ENCODE measurements around the gene SLFN12L.
"Not testable (repeated sequence)": the region's sequence is repeated elsewhere in the genome, so short reads cannot be mapped to it uniquely, and the experiment has no call there.

The SLFN12L gene

DNA sequence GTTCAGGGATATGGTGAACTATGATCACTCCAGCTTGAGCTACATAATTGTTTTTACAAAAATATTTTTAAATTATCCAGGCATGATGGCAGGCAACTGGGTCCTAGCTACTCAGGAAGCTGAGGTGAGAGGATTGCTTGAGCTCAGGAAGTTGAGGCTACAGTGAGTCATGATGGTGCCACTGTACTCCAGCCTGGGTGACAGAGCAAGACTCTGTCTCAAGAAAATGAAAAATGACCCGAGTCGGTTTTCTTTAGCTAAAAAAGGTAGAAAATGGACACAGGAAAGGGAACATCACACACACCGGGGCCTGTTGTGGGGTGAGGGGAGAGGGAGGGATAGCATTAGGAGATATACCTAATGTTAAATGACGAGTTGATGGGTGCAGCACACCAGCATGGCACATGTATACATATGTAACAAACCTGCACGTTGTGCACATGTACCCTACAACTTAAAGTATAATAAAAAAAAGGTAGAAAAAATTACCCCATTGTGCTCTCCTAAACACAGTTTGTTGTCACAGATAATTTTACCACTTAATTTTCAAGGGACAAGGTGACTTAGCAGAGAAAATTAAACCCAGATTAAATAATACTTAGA, 15.7 kb downstream of the SLFN12L start:
- not testable (repeated sequence) for H3K4me1 ChIP-seq (ENCODE audit: control insufficient read depth, insufficient read depth, low read length); H3K9ac ChIP-seq (ENCODE audit: low read depth, low read length); H3K27ac ChIP-seq (ENCODE audit: low read depth, low read length); H3K27me3 ChIP-seq (ENCODE audit: control insufficient read depth, insufficient read depth, low read length); H3K4me3 ChIP-seq (ENCODE audit: low read depth, low read length); H3K9me3 ChIP-seq (ENCODE audit: control insufficient read depth, insufficient read depth, low read length); H3K36me3 ChIP-seq (ENCODE audit: control insufficient read depth, insufficient read depth, low read length)

DNA sequence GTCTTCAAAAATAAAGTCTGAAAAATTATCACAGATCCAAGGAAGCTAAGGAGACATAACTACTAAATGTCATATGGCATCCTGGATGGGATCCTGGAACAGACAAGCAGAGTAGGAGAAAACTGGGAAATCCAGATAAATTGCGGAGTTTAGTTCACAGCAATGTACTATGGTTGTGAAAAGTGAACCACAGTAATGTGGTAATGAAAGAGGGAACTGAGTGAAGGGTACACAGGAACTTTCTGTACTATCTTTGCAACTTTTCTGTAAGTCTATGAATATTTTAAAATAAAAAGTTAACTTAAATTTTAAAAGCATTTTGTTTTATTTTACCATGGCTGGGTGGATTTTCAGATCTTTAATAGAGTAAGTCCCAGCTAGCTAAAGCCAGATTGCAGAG, 16.3 kb downstream of the SLFN12L start:
- H3K9me3 ChIP-seq (ENCODE audit: control insufficient read depth, insufficient read depth, low read length) = no peaks in the 10 kb centered on the region

DNA sequence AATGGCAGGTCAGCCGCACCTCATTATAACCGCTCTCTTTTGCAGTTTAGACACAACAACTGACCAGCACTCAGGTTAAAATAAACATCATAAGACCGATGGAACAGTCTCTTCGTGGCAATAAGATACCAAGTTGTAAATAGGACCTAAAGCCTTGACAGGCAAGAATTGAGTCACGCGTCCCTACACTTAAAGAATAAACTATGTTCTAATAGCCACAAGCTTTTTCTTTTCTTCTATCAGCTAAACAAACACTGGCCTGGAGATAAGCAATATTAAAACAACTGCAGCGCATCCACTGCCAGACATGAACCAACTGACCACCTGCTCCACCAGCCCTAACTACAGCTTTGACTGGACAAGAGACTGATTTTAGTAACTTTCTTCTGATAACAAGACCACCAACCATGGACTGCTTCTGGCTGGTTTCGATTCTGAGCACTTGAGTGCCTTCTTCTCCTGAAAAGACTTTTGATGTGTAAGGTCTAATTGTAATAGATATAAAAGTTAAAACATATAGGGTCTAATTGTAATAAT, 17.5 kb downstream of the SLFN12L start:
- Histone ChIP-seq H3K4me3 (ENCODE audit: low read depth, low read length) (no peak overlapping the region), H3K36me3 (ENCODE audit: control insufficient read depth, insufficient read depth, low read length) (no peaks in the 10 kb centered on the region), H3K9ac (ENCODE audit: low read depth, low read length) (no peak overlapping the region), H3K27me3 (ENCODE audit: control insufficient read depth, insufficient read depth, low read length) (no peaks in the 10 kb centered on the region), H3K9me3 (ENCODE audit: control insufficient read depth, insufficient read depth, low read length) (no peaks in the 10 kb centered on the region), H3K4me1 (ENCODE audit: control insufficient read depth, insufficient read depth, low read length) (0 out of 2 replicates have a peak, but pooled peaks cover 8% of the 10 kb centered on the region), H3K27ac (ENCODE audit: low read depth, low read length) (no peak overlapping the region)

More for the DNA sequence above, 16.3 kb downstream of the SLFN12L start:
- 0 out of 2 replicates have a peak, but pooled peaks cover 8% of the 10 kb centered on the region for H3K4me1 ChIP-seq (ENCODE audit: control insufficient read depth, insufficient read depth, low read length)
- no peak overlapping the region for H3K27ac ChIP-seq (ENCODE audit: low read depth, low read length)
- H3K36me3 ChIP-seq (ENCODE audit: control insufficient read depth, insufficient read depth, low read length) = no peaks in the 10 kb centered on the region
- no peaks in the 10 kb centered on the region for H3K27me3 ChIP-seq (ENCODE audit: control insufficient read depth, insufficient read depth, low read length)
- no peak overlapping the region for H3K4me3 ChIP-seq (ENCODE audit: low read depth, low read length)
- H3K9ac ChIP-seq (ENCODE audit: low read depth, low read length) = no peak overlapping the region

DNA sequence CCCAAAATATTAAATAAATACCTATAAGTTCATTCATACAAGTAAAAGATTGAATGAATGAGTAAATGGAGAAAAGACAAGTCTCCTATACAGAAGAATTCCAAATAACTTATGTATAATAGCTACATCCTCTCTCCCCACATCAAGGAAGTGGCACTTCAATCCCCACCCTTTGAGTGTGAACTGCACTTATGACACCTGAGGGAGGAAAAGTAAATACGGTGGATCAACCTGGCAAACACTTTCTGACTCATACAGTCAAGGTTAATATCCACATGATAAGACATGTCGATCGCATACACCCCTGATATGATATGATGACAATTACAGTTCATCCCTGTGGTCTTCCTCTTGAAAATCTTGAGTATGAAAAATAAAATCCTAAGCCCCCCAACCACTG, 18.0 kb downstream of the SLFN12L start:
- H3K4me1 ChIP-seq (ENCODE audit: control insufficient read depth, insufficient read depth, low read length) = 0 out of 2 replicates have a peak, but pooled peaks cover 8% of the 10 kb centered on the region
- no peaks in the 10 kb centered on the region for H3K27me3 ChIP-seq (ENCODE audit: control insufficient read depth, insufficient read depth, low read length)
- H3K36me3 ChIP-seq (ENCODE audit: control insufficient read depth, insufficient read depth, low read length) = no peaks in the 10 kb centered on the region
- no peak overlapping the region for H3K4me3 ChIP-seq (ENCODE audit: low read depth, low read length)
- no peak overlapping the region for H3K9ac ChIP-seq (ENCODE audit: low read depth, low read length)
- no peaks in the 10 kb centered on the region for H3K9me3 ChIP-seq (ENCODE audit: control insufficient read depth, insufficient read depth, low read length)
- H3K27ac ChIP-seq (ENCODE audit: low read depth, low read length) = no peak overlapping the region

DNA sequence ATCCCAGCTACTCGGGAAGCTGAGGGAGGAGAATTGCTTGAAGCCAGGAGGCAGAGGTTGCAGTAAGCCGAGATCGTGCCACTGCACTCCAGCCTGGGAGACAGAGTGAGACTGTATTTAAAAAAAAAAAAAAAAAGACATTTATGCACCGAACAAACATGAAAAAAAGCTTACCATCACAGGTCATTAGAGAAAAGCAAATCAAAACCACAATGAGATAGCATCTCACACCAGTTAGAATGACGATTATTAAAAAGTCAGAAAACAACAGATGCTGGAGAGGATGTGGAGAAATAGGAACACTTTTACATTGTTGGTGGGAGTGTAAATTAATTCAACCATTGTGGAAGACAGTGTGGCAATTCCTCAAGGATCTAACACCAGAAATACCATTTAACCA, 19.0 kb downstream of the SLFN12L start:
- not testable (repeated sequence) for H3K27ac ChIP-seq (ENCODE audit: low read depth, low read length); H3K4me3 ChIP-seq (ENCODE audit: low read depth, low read length); H3K27me3 ChIP-seq (ENCODE audit: control insufficient read depth, insufficient read depth, low read length); H3K36me3 ChIP-seq (ENCODE audit: control insufficient read depth, insufficient read depth, low read length); H3K4me1 ChIP-seq (ENCODE audit: control insufficient read depth, insufficient read depth, low read length); H3K9me3 ChIP-seq (ENCODE audit: control insufficient read depth, insufficient read depth, low read length); H3K9ac ChIP-seq (ENCODE audit: low read depth, low read length)

DNA sequence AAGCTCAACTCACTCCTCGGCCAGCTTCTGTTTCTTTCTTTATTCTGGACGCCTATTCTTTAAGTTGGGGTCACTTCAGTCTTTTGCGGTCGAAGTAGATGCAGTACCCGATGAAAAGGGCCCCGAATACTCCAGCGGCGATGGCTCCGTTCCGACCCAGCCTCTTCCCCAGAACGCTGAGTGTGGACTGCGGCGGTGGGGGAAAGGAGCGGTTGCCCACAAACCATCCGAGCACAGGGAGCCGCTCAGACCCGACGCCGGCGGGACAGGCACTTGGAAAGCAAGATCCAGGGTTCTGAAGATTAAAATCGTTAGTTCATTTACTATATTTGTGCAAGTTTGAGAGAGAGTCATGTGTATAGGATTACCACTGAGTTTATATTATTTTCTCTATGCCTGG, 22.5 kb downstream of the SLFN12L start:
- Histone ChIP-seq H3K27me3 (ENCODE audit: control insufficient read depth, insufficient read depth, low read length) (no peaks in the 10 kb centered on the region; the same call in 1 of the 2 replicates), H3K9me3 (ENCODE audit: control insufficient read depth, insufficient read depth, low read length) (no peaks in the 10 kb centered on the region), H3K4me1 (ENCODE audit: control insufficient read depth, insufficient read depth, low read length) (no peaks in the 10 kb centered on the region), H3K9ac (ENCODE audit: low read depth, low read length) (no peak overlapping the region), H3K36me3 (ENCODE audit: control insufficient read depth, insufficient read depth, low read length) (no peaks in the 10 kb centered on the region), H3K27ac (ENCODE audit: low read depth, low read length) (no peak overlapping the region), H3K4me3 (ENCODE audit: low read depth, low read length) (no peak overlapping the region)

DNA sequence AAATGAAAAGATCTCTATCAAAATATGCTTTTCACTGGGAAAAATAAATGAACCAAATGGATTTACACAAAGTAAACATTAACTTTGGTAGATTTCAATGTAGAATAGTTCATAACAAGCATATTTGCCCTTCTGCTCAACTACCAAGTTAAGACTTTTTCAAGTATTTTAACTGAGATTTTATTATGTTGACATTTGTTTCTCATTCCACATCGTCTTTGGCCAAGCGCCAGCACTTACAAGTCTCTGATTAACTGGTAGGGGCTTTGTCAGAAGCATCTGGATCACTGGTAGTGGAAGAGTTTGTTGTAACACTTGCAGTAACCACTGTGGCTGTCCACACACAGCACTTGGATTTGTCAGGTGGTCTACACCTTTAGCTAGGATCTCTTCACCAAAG, 22.9 kb downstream of the SLFN12L start:
- Histone ChIP-seq H3K4me3 (ENCODE audit: low read depth, low read length) (no peak overlapping the region), H3K27me3 (ENCODE audit: control insufficient read depth, insufficient read depth, low read length) (no peaks in the 10 kb centered on the region; the same call in 1 of the 2 replicates), H3K9me3 (ENCODE audit: control insufficient read depth, insufficient read depth, low read length) (no peaks in the 10 kb centered on the region), H3K27ac (ENCODE audit: low read depth, low read length) (no peak overlapping the region), H3K36me3 (ENCODE audit: control insufficient read depth, insufficient read depth, low read length) (no peaks in the 10 kb centered on the region), H3K9ac (ENCODE audit: low read depth, low read length) (no peak overlapping the region), H3K4me1 (ENCODE audit: control insufficient read depth, insufficient read depth, low read length) (no peaks in the 10 kb centered on the region)

DNA sequence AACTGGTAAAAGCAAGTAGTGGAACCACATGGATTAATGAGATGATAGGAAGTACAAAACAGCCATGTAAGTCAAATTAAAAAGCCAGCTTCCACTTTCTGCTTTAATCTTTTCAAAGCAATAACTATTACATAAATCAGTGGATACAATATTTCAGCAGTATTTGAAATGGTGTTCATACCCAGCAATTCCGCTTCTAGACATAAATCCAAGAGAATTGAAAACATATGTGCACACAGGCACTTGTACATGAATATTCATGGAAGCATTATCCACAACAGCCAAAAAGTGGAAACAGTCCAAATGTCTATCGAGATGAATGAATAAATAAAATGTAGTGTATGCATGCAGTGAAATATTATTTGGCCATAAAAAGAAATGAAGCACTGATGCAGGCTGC, 27.4 kb downstream of the SLFN12L start:
- Histone ChIP-seq H3K36me3 (ENCODE audit: control insufficient read depth, insufficient read depth, low read length) (no peaks in the 10 kb centered on the region), H3K4me3 (ENCODE audit: low read depth, low read length) (no peak overlapping the region), H3K9ac (ENCODE audit: low read depth, low read length) (no peak overlapping the region), H3K9me3 (ENCODE audit: control insufficient read depth, insufficient read depth, low read length) (no peaks in the 10 kb centered on the region), H3K27ac (ENCODE audit: low read depth, low read length) (no peak overlapping the region), H3K27me3 (ENCODE audit: control insufficient read depth, insufficient read depth, low read length) (no peaks in the 10 kb centered on the region; the same call in 1 of the 2 replicates), H3K4me1 (ENCODE audit: control insufficient read depth, insufficient read depth, low read length) (no peaks in the 10 kb centered on the region)

DNA sequence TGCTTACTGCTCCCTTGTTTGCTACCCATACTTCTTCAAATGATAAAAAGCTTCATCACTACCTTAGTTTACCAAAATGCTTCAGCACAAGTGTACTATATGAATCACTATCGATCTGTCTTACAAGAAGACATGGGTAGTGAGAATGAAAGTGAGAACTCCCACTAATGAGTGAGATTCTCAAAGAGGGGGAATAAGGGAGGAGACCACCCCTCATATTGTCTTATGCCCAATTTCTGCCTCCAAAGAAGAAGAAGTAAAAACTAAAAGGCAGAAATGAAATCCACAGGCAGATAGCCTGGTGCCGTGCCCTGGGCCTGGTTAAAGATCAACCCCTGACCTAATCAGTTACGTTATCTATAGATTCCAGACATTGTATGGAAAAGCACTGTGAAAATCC, 29.8 kb downstream of the SLFN12L start:
- H3K27me3 ChIP-seq (ENCODE audit: control insufficient read depth, insufficient read depth, low read length); H3K4me1 ChIP-seq (ENCODE audit: control insufficient read depth, insufficient read depth, low read length); H3K9ac ChIP-seq (ENCODE audit: low read depth, low read length); H3K4me3 ChIP-seq (ENCODE audit: low read depth, low read length); H3K36me3 ChIP-seq (ENCODE audit: control insufficient read depth, insufficient read depth, low read length); H3K27ac ChIP-seq (ENCODE audit: low read depth, low read length); H3K9me3 ChIP-seq (ENCODE audit: control insufficient read depth, insufficient read depth, low read length): not testable (repeated sequence)

DNA sequence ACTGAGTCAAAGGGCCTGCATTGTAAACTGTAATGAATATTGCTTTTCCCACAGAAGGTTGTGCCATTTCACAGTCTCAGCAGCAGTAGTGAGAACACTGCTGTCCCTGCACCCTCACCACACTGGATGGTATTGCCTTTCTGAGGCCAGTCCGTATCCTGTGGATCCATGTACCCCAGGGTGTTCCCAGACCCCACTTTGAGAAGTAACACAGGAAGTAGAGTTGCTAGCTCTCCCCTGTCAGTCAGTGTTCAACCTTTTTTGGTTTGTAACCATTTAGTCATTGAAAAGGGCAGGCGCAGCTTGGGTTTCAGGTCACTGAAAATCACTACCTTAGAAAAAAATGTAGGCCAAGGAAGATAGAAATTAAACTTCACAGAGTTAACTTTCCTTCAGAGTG, 37.9 kb downstream of the SLFN12L start:
- Histone ChIP-seq H3K27me3 (ENCODE audit: control insufficient read depth, insufficient read depth, low read length) (peaks cover 77% of the 10 kb centered on the region), H3K36me3 (ENCODE audit: control insufficient read depth, insufficient read depth, low read length) (no peaks in the 10 kb centered on the region), H3K9ac (ENCODE audit: low read depth, low read length) (no peak overlapping the region), H3K4me3 (ENCODE audit: low read depth, low read length) (no peak overlapping the region), H3K27ac (ENCODE audit: low read depth, low read length) (no peak overlapping the region), H3K9me3 (ENCODE audit: control insufficient read depth, insufficient read depth, low read length) (0 out of 2 replicates have a peak, but pooled peaks cover 3% of the 10 kb centered on the region), H3K4me1 (ENCODE audit: control insufficient read depth, insufficient read depth, low read length) (peaks cover 22% of the 10 kb centered on the region)

DNA sequence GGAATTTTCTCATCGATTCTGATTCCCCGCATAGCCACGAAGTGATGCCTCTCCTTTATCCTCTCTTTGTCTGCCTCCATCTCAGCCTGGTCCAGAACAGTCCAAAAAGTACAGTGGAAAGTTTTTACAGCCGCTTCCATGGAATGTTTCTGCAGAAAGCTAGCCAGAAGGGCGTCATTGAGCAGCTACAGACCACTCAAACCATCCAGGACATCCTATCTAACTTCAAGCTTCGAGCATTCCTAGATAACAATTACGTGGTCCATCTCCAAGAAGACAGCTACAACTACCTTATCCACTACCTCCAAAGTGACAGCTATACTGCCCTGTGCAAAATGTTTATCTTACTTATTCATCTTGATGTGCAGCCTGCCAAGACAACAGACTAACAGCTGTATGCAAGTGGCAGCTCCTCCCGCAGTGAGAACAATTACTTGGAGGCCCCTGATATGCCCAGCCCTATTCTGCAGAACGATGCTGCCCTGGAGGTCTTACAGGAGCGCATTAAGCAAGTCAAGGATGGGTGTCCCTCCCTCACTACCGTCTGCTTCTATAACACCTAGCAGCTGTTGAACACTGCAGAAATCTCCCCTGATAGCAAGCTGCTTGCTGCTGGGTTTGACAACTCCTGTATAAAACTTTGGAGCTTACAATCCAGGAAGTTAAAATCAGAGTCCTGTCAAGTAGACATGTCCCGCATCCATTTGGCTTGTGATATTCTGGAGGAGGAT, 38.9 kb downstream of the SLFN12L start:
- H3K4me3 ChIP-seq (ENCODE audit: low read depth, low read length) = peak overlapping the region; percentile 34
- H3K9me3 ChIP-seq (ENCODE audit: control insufficient read depth, insufficient read depth, low read length) = 0 out of 2 replicates have a peak, but pooled peaks cover 3% of the 10 kb centered on the region
- peaks cover 87% of the 10 kb centered on the region for H3K27me3 ChIP-seq (ENCODE audit: control insufficient read depth, insufficient read depth, low read length)
- no peaks in the 10 kb centered on the region for H3K36me3 ChIP-seq (ENCODE audit: control insufficient read depth, insufficient read depth, low read length)
- H3K4me1 ChIP-seq (ENCODE audit: control insufficient read depth, insufficient read depth, low read length) = peaks cover 26% of the 10 kb centered on the region
- no peak overlapping the region for H3K27ac ChIP-seq (ENCODE audit: low read depth, low read length)
- H3K9ac ChIP-seq (ENCODE audit: low read depth, low read length) = no peak overlapping the region

Measured in HUES48 (cell line).